Keratinocyte (primary cell): Measurements from ENCODE around the gene TMEM260. TPM values are rescaled to one million over a fixed set of nuclear protein-coding genes. Genes with fewer than 3 reads are reported as not detected.
"Not testable (repeated sequence)": the region's sequence is repeated elsewhere in the genome, so short reads cannot be mapped to it uniquely, and the experiment has no call there.

ENCODE experiments used
- DNase-seq: peaks from one replicate; pipeline ENCODE4 v3.0.0-alpha.2; 2011; ENCODE audit warnings: low read depth, missing footprints, low spot score
- FAIRE-seq: peaks from 2 replicates; lab custom pipeline; 2011; peaks lifted over from hg19 to GRCh38; lab: Jason Lieb, UNC
- H2AFZ ChIP-seq: 2 replicates; pipeline ENCODE4 v1.6.0; 2012; ENCODE audit warnings: low read length, control low read depth, inconsistent platforms; ENCODE audit not compliant: control insufficient read depth
- H3K27ac ChIP-seq: 2 replicates; pipeline ENCODE4 v1.5.1; 2011; ENCODE audit warnings: low read length; ENCODE audit not compliant: control insufficient read depth, insufficient read depth
- H3K27me3 ChIP-seq: 3 replicates; pipeline ENCODE4 v1.6.0; 2011; ENCODE audit warnings: low read length; ENCODE audit not compliant: control insufficient read depth, insufficient read depth; ENCODE audit errors: extremely low read depth
- H3K36me3 ChIP-seq, 2 experiments: 2 replicates in 1 of 2; 3 replicates in 1 of 2; pipeline ENCODE4 v1.5.1; 2011; ENCODE audit warnings: low read length in 2 of 2, mild to moderate bottlenecking in 1 of 2; ENCODE audit not compliant: control insufficient read depth in 2 of 2, insufficient read depth in 2 of 2; ENCODE audit errors: extremely low read depth in 1 of 2
- H3K4me1 ChIP-seq: 3 replicates; pipeline ENCODE4 v1.5.1; 2011; ENCODE audit warnings: low read length; ENCODE audit not compliant: control insufficient read depth, insufficient read depth; ENCODE audit errors: extremely low read depth
- H3K4me2 ChIP-seq: 3 replicates; pipeline ENCODE4 v1.6.0; 2011; ENCODE audit warnings: low read depth, low read length; ENCODE audit not compliant: control insufficient read depth, insufficient read depth; ENCODE audit errors: extremely low read depth
- H3K4me3 ChIP-seq, 3 experiments: fragments of 200-600 bp in 1 of 3; sonication (generic) in 1 of 3; 2 replicates in 2 of 3; 3 replicates in 1 of 3; pipeline ENCODE4 v1.5.1; 2011 to 2016; ENCODE audit warnings: low read length in 3 of 3, mild to moderate bottlenecking in 3 of 3, control low read depth in 2 of 3, inconsistent platforms in 1 of 3, low read depth in 1 of 3, mixed read lengths in 1 of 3, mixed run types in 1 of 3, moderate library complexity in 1 of 3; ENCODE audit not compliant: control insufficient read depth in 2 of 3, insufficient read depth in 2 of 3; ENCODE audit errors: extremely low read depth in 1 of 3
- H3K79me2 ChIP-seq: 2 replicates; pipeline ENCODE4 v1.6.0; 2012; ENCODE audit warnings: low read length; ENCODE audit not compliant: control insufficient read depth, insufficient read depth
- H3K9ac ChIP-seq: 3 replicates; pipeline ENCODE4 v1.6.0; 2011; ENCODE audit warnings: low read length; ENCODE audit not compliant: control insufficient read depth, insufficient read depth; ENCODE audit errors: extremely low read depth
- H3K9me1 ChIP-seq: 3 replicates; pipeline ENCODE4 v1.6.0; 2011; ENCODE audit warnings: low read length; ENCODE audit not compliant: control insufficient read depth, insufficient read depth; ENCODE audit errors: extremely low read depth
- H3K9me3 ChIP-seq: 2 replicates; pipeline ENCODE4 v1.5.1; 2012; ENCODE audit warnings: low read depth, low read length; ENCODE audit not compliant: control insufficient read depth
- H4K20me1 ChIP-seq: 3 replicates; pipeline ENCODE4 v1.6.0; 2011; ENCODE audit warnings: low read length; ENCODE audit not compliant: control insufficient read depth, insufficient read depth; ENCODE audit errors: extremely low read depth
- EZH2 ChIP-seq: IDR thresholded peaks from one replicate; pipeline ENCODE4 v1.6.1; 2012; ENCODE audit warnings: inconsistent platforms, mild to moderate bottlenecking, low read length, moderate library complexity
- dilution Hi-C: fragments of 300-500 bp; cut with MboI; formaldehyde crosslinking; loops from one replicate; pipeline ENCODE4 v1.7.0; 2020; ENCODE audit warnings: low sequenced_read_pairs; ENCODE audit not compliant: extremely low pct_ligation_motif_present
- polyA plus RNA-seq, 5 experiments: library from polyadenylated mRNA; depleted of rRNA in 3 of 5; stranded (reverse) in 3 of 5; stranded (forward) in 1 of 5; unstranded in 1 of 5; fragments of >200 nt; gene quantifications; 1 replicate in 1 of 5; 2 replicates in 3 of 5; 3 replicates in 1 of 5; pipeline versions ENCODE4 v1.2.1 to v1.2.3, GENCODE V29; 2011 to 2012; ENCODE audit warnings: missing spikeins in 2 of 5, low read depth in 1 of 5, low replicate concordance in 1 of 5
- TF ChIP-seq, protein P1 (sequence below), 3 experiments: IDR thresholded peaks in 1 of 3; conservative IDR thresholded peaks in 1 of 3; optimal IDR thresholded peaks in 1 of 3; 2 replicates in 2 of 3; 3 replicates in 1 of 3; pipeline versions ENCODE3 to v1.5.1; 2011; ENCODE audit warnings: low read length in 3 of 3, mild to moderate bottlenecking in 3 of 3, moderate library complexity in 2 of 3, control low read depth in 1 of 3, inconsistent platforms in 1 of 3; ENCODE audit not compliant: insufficient read depth in 2 of 3; ENCODE audit errors: extremely low read depth in 1 of 3

Gene TMEM260
- polyA plus RNA-seq, 1 donor (not counting 4 experiments of a cell fraction or from before 2014, with no cell fraction given): 13.1 TPM

DNA sequence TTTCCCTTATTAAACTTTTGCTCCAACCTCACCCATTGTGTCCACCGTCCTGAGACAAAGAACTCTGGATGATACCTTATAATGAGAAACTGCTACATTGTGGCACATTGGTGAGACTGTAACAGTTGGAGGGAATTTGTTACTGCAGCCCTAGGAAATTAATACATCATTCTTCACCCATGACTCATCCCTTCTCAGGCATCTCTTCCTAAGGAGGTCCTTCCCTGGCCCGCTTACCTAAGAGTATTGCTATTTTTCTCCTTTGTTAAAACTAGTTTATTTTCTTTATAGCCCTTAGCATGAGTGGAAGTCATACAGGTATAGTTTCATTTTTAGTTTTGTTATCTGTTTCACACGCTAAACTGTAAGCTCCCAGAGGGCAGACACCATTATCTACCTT lies 87.1 kb downstream of the TMEM260 start:
- no peak overlapping the region for H3K4me3 ChIP-seq
- H3K9me1 ChIP-seq: no peaks in the 10 kb centered on the region
- peak; percentile 87 for FAIRE-seq
- peaks cover 15% of the 10 kb centered on the region for H3K4me1 ChIP-seq
- no peak overlapping the region for H3K9ac ChIP-seq
- TF ChIP-seq EZH2: no peak
- TF ChIP-seq, protein P1, sequence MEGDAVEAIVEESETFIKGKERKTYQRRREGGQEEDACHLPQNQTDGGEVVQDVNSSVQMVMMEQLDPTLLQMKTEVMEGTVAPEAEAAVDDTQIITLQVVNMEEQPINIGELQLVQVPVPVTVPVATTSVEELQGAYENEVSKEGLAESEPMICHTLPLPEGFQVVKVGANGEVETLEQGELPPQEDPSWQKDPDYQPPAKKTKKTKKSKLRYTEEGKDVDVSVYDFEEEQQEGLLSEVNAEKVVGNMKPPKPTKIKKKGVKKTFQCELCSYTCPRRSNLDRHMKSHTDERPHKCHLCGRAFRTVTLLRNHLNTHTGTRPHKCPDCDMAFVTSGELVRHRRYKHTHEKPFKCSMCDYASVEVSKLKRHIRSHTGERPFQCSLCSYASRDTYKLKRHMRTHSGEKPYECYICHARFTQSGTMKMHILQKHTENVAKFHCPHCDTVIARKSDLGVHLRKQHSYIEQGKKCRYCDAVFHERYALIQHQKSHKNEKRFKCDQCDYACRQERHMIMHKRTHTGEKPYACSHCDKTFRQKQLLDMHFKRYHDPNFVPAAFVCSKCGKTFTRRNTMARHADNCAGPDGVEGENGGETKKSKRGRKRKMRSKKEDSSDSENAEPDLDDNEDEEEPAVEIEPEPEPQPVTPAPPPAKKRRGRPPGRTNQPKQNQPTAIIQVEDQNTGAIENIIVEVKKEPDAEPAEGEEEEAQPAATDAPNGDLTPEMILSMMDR (optimal IDR thresholded peaks at IDR 0.05 in 1 of 3, IDR thresholded peaks at IDR 0.05 in 1 of 3, conservative IDR thresholded peaks at IDR 0.05 in 1 of 3; ENCODE audit: extremely low read depth in 1 of 3, insufficient read depth in 2 of 3, low read length in 3 of 3): no peak
- no peaks in the 10 kb centered on the region for H3K79me2 ChIP-seq
- no peaks in the 10 kb centered on the region for H3K27me3 ChIP-seq
- H3K27ac ChIP-seq: peak overlapping the region; percentile 56
- H3K36me3 ChIP-seq: no peaks in the 10 kb centered on the region
- peak overlapping the region; percentile 59 for H2AFZ ChIP-seq
- H3K9me3 ChIP-seq: no peaks in the 10 kb centered on the region
- no peaks in the 10 kb centered on the region for H4K20me1 ChIP-seq
- peak overlapping the region; percentile 50 for H3K4me2 ChIP-seq
- DNase-seq: peak; percentile 48
- dilution Hi-C loops: no loop called here

DNA sequence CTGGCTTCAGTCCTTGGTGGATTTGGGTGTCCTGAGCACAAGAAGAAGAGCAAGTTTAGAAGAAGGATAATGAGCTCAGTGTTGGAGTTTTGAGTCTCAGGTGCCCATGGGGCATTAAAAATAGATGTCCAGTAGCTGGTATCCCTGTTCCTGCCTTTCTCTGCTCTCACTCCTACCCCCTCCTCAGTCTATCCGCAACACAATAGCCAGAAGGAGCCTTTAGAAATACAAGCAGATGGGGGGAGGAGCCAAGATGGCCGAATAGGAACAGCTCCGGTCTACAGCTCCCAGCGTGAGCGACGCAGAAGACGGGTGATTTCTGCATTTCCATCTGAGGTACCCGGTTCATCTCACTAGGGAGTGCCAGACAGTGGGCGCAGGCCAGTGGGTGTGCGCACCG lies 87.7 kb downstream of the TMEM260 start:
- H2AFZ ChIP-seq, H3K4me2 ChIP-seq, H3K9ac ChIP-seq, H3K79me2 ChIP-seq, H3K4me3 ChIP-seq, H3K36me3 ChIP-seq, FAIRE-seq, dilution Hi-C loops, H3K9me3 ChIP-seq, DNase-seq, H3K9me1 ChIP-seq, H4K20me1 ChIP-seq, H3K27me3 ChIP-seq: not testable (repeated sequence)
- Histone ChIP-seq H3K4me1 (peaks cover 15% of the 10 kb centered on the region), H3K27ac (peak overlapping the region; percentile 29)

DNA sequence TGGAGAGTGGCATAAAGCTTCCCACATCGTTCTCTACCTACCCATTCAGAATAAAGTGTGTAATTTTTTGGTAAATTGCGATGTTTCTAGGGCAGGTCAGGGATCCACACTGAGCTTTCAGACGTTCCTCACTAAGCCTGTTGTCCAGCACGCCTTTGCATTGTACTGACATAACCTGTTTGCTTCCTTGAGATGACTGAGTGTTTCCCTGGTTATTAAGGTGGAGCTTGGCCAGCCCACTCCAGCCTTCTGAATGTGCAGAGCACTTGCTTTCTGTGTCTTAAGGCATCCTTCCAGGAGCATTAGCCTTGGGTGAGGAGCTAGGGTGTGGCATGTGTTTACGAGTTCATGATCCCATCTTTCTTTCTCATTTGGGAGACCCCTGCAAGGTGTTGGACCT lies 96.4 kb downstream of the TMEM260 start:
- no peaks in the 10 kb centered on the region for H3K4me1 ChIP-seq
- dilution Hi-C loops: no loop called here
- no peaks in the 10 kb centered on the region for H4K20me1 ChIP-seq
- DNase-seq (no peak), FAIRE-seq (no peak)
- H2AFZ ChIP-seq: no peak overlapping the region
- H3K4me2 ChIP-seq: no peak overlapping the region
- no peak overlapping the region for H3K9ac ChIP-seq
- H3K9me3 ChIP-seq: no peaks in the 10 kb centered on the region
- H3K27ac ChIP-seq: no peak overlapping the region
- no peaks in the 10 kb centered on the region for H3K36me3 ChIP-seq
- no peak overlapping the region for H3K4me3 ChIP-seq
- no peaks in the 10 kb centered on the region for H3K9me1 ChIP-seq
- no peaks in the 10 kb centered on the region for H3K27me3 ChIP-seq
- TF ChIP-seq, protein P1 (optimal IDR thresholded peaks at IDR 0.05 in 1 of 3, IDR thresholded peaks at IDR 0.05 in 1 of 3, conservative IDR thresholded peaks at IDR 0.05 in 1 of 3; ENCODE audit: extremely low read depth in 1 of 3, insufficient read depth in 2 of 3, low read length in 3 of 3): no peak
- TF ChIP-seq EZH2: no peak
- no peaks in the 10 kb centered on the region for H3K79me2 ChIP-seq
